Measurements from ENCODE around the gene MAP3K14. TPM values are rescaled to one million over a fixed set of nuclear protein-coding genes. Genes with fewer than 3 reads are reported as not detected.

The MAP3K14 gene
- total RNA-seq, 4 donors from 2014 or later, result 18.0 to 62.8 (median 34.0) TPM

GRCh38 chr17:45319239-45319703, 2.5 kb upstream of the MAP3K14 start:
- no peak for DNase-seq
- intact Hi-C loops (cut with DNase I; ENCODE audit: low total_unique reads) (loop anchor here (5.0 to 10.0 kb wide), 3 partner anchors 53 to 586 kb away; partner anchors contain the start of gene HEXIM2), in situ Hi-C loops (cut with MboI; ENCODE audit: low sequenced_read_pairs in 4 of 4) (loop anchor here in 1 of 4 donors (5.0 kb wide), 1 partner anchor 37 kb away; no protein-coding TSS in a partner anchor)
- no peaks in the 10 kb centered on the region for H3K27me3 ChIP-seq
- H3K36me3 ChIP-seq, result no peaks in the 10 kb centered on the region
- H3K9me3 ChIP-seq, result no peaks in the 10 kb centered on the region
- no peak for ATAC-seq
- TF ChIP-seq POLR2A (IDR thresholded peaks at IDR 0.05), result no peak
- TF ChIP-seq CTCF (IDR thresholded peaks at IDR 0.05 in 4 of 5, conservative IDR thresholded peaks at IDR 0.05 in 1 of 5), result no peak
- no peak overlapping the region for H3K27ac ChIP-seq
- no peak overlapping the region for H3K4me3 ChIP-seq
- peaks cover 23 to 26% of the 10 kb centered on the region in 2 donors for H3K4me1 ChIP-seq

- intact Hi-C loops (cut with DNase I; ENCODE audit: low total_unique reads), result loop anchor here (5.0 to 10.0 kb wide), 3 partner anchors 54 to 586 kb away; partner anchors contain the start of gene HEXIM2
Measured at GRCh38 chr17:45318561-45319230, 1.9 kb upstream of the MAP3K14 start.

GRCh38 chr17:45317111-45317928, 500 bp upstream of the MAP3K14 start:
- H3K4me1 ChIP-seq, result peaks cover 43 to 45% of the 10 kb centered on the region in 2 donors

More at GRCh38 chr17:45318561-45319230, 1.9 kb upstream of the MAP3K14 start:
- Histone ChIP-seq H3K4me3 (no peak overlapping the region), H3K36me3 (no peaks in the 10 kb centered on the region), H3K27me3 (no peaks in the 10 kb centered on the region), H3K27ac (no peak overlapping the region), H3K9me3 (no peaks in the 10 kb centered on the region), H3K4me1 (peaks cover 29 to 32% of the 10 kb centered on the region in 2 donors)
- DNase-seq (no peak), ATAC-seq (no peak)
- in situ Hi-C loops (cut with MboI; ENCODE audit: low sequenced_read_pairs in 4 of 4), result loop anchor here in 1 of 4 donors (5.0 kb wide), 1 partner anchor 36 kb away; no protein-coding TSS in a partner anchor
- TF ChIP-seq CTCF (IDR thresholded peaks at IDR 0.05 in 4 of 5, conservative IDR thresholded peaks at IDR 0.05 in 1 of 5), result no peak
- TF ChIP-seq POLR2A (IDR thresholded peaks at IDR 0.05), result no peak

More at GRCh38 chr17:45317111-45317928, 500 bp upstream of the MAP3K14 start:
- Histone ChIP-seq H3K27ac (peak overlapping the region; percentile 86 to 98 (median 92)), H3K27me3 (no peaks in the 10 kb centered on the region), H3K9me3 (no peaks in the 10 kb centered on the region), H3K36me3 (no peaks in the 10 kb centered on the region), H3K4me3 (peak overlapping the region; percentile 41 to 74 (median 62))
- TF ChIP-seq POLR2A (IDR thresholded peaks at IDR 0.05) (no peak), CTCF (IDR thresholded peaks at IDR 0.05 in 4 of 5, conservative IDR thresholded peaks at IDR 0.05 in 1 of 5) (peak in 1 of 5 experiments; percentile 6)
- ATAC-seq (peak; percentile 84 to 85), DNase-seq (peak; percentile 100)
- intact Hi-C loops (cut with DNase I; ENCODE audit: low total_unique reads), result loop anchor here (1.0 to 10.0 kb wide), 6 partner anchors 55 to 587 kb away; partner anchors contain the start of genes HEXIM1 and HEXIM2
- in situ Hi-C loops (cut with MboI; ENCODE audit: low sequenced_read_pairs in 4 of 4), result loop anchor here in 1 of 4 donors (5.0 kb wide), 1 partner anchor 35 kb away; no protein-coding TSS in a partner anchor

All from gastrocnemius medialis (tissue), 4 donors.